Measurements from ENCODE around the gene FAM20C. TPM values are rescaled to one million over a fixed set of nuclear protein-coding genes. Genes with fewer than 3 reads are reported as not detected.
A peak's percentile ranks its signal among the peaks of the same experiment; 100 is the strongest.

The FAM20C gene
- total RNA-seq, 2 donors from 2014 or later: 33.5 to 53.5 TPM

GRCh38 chr7:288671-289101 is 96.3 kb downstream of the FAM20C start:
- no peaks in the 10 kb centered on the region for H3K36me3 Mint-ChIP-seq (ENCODE audit: low read depth)
- H3K9me3 ChIP-seq (ENCODE audit: control insufficient read depth, low read length): no peaks in the 10 kb centered on the region
- no peak for DNase-seq
- peaks cover 75% of the 10 kb centered on the region for H3K27me3 Mint-ChIP-seq (ENCODE audit: insufficient read depth)
- H3K27me3 ChIP-seq (ENCODE audit: control insufficient read depth, insufficient read depth, low read length, poor library complexity, severe bottlenecking): peaks cover 47% of the 10 kb centered on the region
- H3K36me3 ChIP-seq (ENCODE audit: control insufficient read depth, insufficient read depth, low read length): no peaks in the 10 kb centered on the region
- H3K27ac ChIP-seq (ENCODE audit: low read depth, low read length): no peak overlapping the region
- TF ChIP-seq CTCF (conservative IDR thresholded peaks at IDR 0.05): no peak
- no peak overlapping the region for H3K27ac Mint-ChIP-seq
- no peak overlapping the region for H3K4me3 Mint-ChIP-seq
- no peaks in the 10 kb centered on the region for H3K4me1 ChIP-seq (ENCODE audit: control insufficient read depth, insufficient read depth, low read length)
- no peaks in the 10 kb centered on the region for H3K9me3 Mint-ChIP-seq
- no peaks in the 10 kb centered on the region for H3K4me1 Mint-ChIP-seq
- H3K4me3 ChIP-seq (ENCODE audit: low read length): no peak overlapping the region
- WGBS, 2 experiments (ENCODE audit: insufficient coverage in 1 of 2, insufficient read length in 1 of 2): 92 to 93% methylated on average over 10 to 14 of the region's 14 CpGs
- H3K9ac ChIP-seq (ENCODE audit: extremely low read depth, low read length, poor library complexity, severe bottlenecking): no peak overlapping the region

GRCh38 chr7:289209-289755 is 96.9 kb downstream of the FAM20C start:
- no peak for TF ChIP-seq CTCF (conservative IDR thresholded peaks at IDR 0.05)
- peaks cover 81% of the 10 kb centered on the region for H3K27me3 Mint-ChIP-seq (ENCODE audit: insufficient read depth)
- H3K27ac Mint-ChIP-seq: no peak overlapping the region
- no peaks in the 10 kb centered on the region for H3K9me3 Mint-ChIP-seq
- no peaks in the 10 kb centered on the region for H3K9me3 ChIP-seq (ENCODE audit: control insufficient read depth, low read length)
- H3K36me3 Mint-ChIP-seq (ENCODE audit: low read depth): no peaks in the 10 kb centered on the region
- H3K4me1 Mint-ChIP-seq: no peaks in the 10 kb centered on the region
- peak; percentile 15 for DNase-seq
- 87% methylated on average over 25 to 46 of the region's 46 CpGs for WGBS, 2 experiments (ENCODE audit: insufficient coverage in 1 of 2, insufficient read length in 1 of 2)
- no peak overlapping the region for H3K9ac ChIP-seq (ENCODE audit: extremely low read depth, low read length, poor library complexity, severe bottlenecking)
- H3K4me1 ChIP-seq (ENCODE audit: control insufficient read depth, insufficient read depth, low read length): no peaks in the 10 kb centered on the region
- H3K27ac ChIP-seq (ENCODE audit: low read depth, low read length): no peak overlapping the region
- H3K4me3 ChIP-seq (ENCODE audit: low read length): no peak overlapping the region
- no peaks in the 10 kb centered on the region for H3K36me3 ChIP-seq (ENCODE audit: control insufficient read depth, insufficient read depth, low read length)
- H3K27me3 ChIP-seq (ENCODE audit: control insufficient read depth, insufficient read depth, low read length, poor library complexity, severe bottlenecking): peaks cover 47% of the 10 kb centered on the region
- no peak overlapping the region for H3K4me3 Mint-ChIP-seq

- TF ChIP-seq CTCF (conservative IDR thresholded peaks at IDR 0.05): no peak
- Histone ChIP-seq H3K9me3 (ENCODE audit: control insufficient read depth, low read length) (no peaks in the 10 kb centered on the region), H3K27ac (ENCODE audit: low read depth, low read length) (no peak within 1 kb of the TSS), H3K27me3 (ENCODE audit: control insufficient read depth, insufficient read depth, low read length, poor library complexity, severe bottlenecking) (peaks cover 47% of the 10 kb centered on the region), H3K4me1 (ENCODE audit: control insufficient read depth, insufficient read depth, low read length) (no peaks in the 10 kb centered on the region), H3K9ac (ENCODE audit: extremely low read depth, low read length, poor library complexity, severe bottlenecking) (no peak within 1 kb of the TSS), H3K4me3 (ENCODE audit: low read length) (no peak within 1 kb of the TSS), H3K36me3 (ENCODE audit: control insufficient read depth, insufficient read depth, low read length) (no peaks in the 10 kb centered on the region)
- Mint-ChIP-seq H3K36me3 (ENCODE audit: low read depth) (no peaks in the 10 kb centered on the region), H3K4me3 (peak within 1 kb of the TSS; percentile 33), H3K9me3 (no peaks in the 10 kb centered on the region), H3K4me1 (no peaks in the 10 kb centered on the region), H3K27me3 (ENCODE audit: insufficient read depth) (peaks cover 83% of the 10 kb centered on the region), H3K27ac (no peak within 1 kb of the TSS)
- peak; percentile 26 for DNase-seq
- 81% methylated on average over 38 to 78 of the region's 79 CpGs for WGBS, 2 experiments (ENCODE audit: insufficient coverage in 1 of 2, insufficient read length in 1 of 2)
Observed at GRCh38 chr7:289756-290553, 97.6 kb downstream of the FAM20C start, which contains the start of gene FOXL3. FOXL3 (plus strand) TSS chr7:290170; CDS start chr7:290170, 0 bp downstream.

Data from endodermal cell (in vitro differentiated cells).